GM19467 (cell line): Measurements from ENCODE around the gene BCL11B.
"Not testable (repeated sequence)": the region's sequence is repeated elsewhere in the genome, so short reads cannot be mapped to it uniquely, and the experiment has no call there.

Experiments
- ATAC-seq: cut with Tn5 transposase; IDR thresholded peaks from one replicate; pipeline ENCODE4 v1.9.1; 2021; ENCODE audit warnings: mild to moderate bottlenecking, moderate library complexity; ENCODE audit not compliant: unreplicated experiment

Gene BCL11B

DNA sequence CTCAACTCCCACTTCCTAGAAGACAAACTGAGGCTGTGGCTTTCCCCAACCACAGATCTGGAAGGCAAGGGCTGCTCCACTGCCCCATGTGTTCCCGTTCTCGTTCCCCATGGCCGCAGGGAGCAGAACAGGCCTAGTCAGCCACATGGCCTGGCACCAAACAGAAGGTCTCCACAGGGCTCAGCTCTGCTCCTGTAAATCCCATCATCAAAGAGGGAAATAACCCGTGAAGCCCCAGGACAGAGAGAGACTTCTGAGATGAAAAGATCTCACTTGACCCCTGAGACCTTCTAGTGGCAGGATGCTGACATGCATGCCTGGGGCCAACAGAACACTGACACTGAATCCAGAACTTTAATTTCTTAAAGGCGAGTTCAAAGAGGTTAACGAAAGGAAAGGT lies 68.9 kb downstream of the BCL11B start:
- ATAC-seq: no peak

DNA sequence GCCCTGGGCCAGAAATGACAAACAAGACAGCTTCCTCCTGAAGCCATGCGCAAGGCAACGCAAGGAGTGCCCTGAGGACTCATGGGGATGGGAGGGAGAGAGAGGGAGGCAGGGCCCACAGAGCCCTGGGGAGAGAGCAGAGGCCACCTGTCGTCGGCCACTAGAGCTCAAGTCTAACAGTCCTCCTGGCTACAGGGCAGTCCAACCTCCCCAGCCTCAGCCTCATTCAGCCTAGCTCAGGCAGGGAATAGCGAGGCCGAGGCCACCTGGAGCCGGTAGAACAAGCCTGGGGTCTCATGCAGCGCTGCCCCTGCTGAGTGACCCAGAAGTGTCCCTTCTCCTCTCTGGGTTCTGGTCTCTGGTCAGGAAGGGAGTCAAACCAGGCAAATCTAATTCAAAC lies 69.5 kb downstream of the BCL11B start:
- no peak for ATAC-seq

DNA sequence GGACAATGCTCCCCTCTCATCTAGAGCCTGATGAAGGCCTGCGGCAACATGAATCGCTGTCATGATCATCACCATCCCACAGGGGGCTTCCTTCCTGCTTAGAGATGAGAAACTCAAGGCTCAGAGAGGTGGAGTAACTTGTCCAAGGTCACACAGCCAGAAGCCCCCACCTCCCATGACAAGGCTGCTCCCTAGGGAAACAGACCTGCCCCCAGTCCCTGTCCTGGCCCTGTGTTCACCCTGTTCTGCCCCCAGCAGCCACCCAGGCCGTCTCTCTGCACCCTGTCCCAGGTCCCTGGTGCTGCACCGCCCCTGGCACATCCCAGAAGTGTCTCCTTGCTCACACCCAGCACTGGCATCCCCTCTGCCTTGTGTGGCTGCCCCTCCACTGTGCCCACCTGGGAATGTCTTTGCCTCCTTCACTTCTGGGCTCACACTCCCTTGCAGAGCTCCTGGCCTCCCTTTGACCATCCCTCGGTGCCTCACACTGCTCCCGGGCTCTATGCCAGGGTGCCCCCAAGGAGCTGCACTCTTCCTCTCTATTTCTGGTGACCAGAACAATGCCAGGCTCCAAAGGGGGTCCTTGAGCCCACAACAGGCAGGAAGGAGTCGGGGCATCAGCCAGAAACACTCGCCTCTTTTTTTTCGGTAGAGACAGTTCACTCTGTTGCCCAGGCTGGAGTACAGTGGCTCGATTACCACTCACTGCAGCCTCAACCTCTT lies 70.5 kb downstream of the BCL11B start:
- ATAC-seq: no peak

DNA sequence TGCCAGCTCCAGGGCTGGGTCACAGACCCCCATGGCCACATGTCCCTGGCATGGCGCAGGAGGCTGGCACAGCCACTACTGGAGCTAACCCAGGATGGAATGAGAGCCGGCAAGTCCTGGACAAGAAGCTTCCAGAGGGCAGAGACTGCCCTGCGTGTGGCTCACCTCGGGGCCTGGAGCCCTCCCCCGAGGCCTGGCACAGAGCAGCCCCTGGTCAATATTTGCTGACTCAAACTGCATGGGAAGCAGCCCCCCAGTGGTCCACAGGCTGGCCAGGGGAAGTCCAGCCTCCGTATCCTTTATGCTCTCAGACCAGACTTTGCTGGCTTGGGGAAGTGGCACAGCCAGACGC lies 71.4 kb downstream of the BCL11B start:
- ATAC-seq: no peak

DNA sequence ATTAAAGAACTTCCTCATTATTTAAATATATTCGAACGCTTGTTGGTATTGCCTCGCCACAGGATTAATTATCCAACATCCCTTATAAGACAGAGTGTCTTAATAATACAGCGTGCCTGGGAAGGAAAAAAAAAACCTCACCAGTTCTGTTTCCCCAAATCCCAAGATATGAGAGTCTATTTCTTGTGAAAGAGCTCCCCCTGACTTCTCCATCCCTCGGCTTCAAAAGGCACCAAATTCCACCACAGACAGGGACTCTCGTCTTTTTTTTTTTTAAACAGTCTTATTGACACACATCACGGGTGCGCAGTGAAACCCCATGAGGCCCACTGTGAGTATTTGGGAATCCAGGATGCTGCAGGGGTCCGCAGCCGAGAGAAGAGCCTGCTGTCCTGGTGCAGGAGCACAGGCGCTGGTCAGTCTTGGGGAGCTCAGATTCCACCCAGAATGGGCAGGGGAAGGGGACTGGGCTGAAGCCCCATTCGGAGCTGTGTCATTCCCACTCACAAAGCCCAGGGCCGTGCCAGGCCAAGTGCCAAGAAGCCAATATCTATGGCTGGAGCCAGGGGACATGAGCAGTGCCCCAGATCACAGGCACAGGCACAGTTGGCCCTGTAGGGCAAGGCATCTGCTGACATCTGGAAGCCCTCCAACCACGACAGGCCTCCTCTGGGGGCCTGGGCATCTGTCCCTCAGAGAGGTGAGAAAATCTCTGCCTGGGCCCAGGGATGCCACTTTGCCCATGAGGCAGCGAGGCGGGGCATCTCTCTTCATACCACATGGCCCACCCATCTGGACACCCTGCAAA lies 71.9 kb downstream of the BCL11B start:
- no peak for ATAC-seq

DNA sequence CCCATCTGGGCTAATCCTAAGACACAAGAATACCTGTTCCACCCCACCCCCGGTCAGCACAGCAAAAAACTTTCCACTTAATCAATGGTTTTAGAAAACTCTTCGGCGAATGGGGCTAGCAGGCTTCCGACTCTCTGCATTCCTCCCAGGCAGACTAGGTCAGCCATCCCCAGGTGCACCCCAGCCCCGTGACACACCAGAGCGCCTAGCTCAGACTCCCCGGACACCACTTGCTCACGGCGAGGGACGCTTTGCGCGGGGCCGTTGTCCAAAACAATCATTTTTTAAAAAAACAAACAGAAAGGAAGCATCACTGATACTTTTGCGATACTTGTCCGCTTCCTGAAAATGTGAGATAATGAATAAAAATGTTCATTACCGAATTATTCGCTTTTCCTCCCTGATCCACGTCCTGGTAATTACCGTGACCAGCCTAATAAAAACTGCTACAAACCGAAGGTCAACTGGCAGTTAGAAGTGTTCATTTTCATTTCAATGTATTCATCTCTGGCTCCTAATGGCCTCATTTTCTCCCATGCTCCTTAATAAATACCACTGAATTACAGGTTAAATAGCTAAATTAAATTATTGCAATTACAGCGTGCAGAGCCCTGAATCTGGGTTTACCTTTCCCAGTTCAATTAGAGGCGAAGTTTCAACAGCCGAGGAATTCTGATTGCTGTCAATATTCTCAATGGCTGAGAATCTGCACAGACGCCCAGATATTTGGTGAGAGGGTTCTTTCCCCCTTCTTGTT lies 73.1 kb downstream of the BCL11B start:
- no peak for ATAC-seq

DNA sequence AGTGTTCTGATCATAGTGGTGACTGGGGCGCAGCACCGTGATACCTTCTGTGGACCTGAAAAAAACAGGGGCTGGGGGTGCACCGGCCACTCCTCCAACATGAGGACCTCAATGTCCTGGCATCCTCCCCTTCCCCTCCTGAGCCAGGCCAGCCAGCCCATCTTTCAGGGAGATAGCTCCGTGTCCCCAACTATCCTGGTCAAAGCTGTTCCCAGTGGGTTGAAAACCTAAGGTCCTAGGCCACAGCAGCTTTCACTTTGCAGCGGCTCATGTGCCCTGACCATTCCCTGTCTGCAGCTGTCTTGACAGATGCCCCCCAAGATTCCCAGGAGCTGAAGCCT lies 75.7 kb downstream of the BCL11B start:
- no peak for ATAC-seq

DNA sequence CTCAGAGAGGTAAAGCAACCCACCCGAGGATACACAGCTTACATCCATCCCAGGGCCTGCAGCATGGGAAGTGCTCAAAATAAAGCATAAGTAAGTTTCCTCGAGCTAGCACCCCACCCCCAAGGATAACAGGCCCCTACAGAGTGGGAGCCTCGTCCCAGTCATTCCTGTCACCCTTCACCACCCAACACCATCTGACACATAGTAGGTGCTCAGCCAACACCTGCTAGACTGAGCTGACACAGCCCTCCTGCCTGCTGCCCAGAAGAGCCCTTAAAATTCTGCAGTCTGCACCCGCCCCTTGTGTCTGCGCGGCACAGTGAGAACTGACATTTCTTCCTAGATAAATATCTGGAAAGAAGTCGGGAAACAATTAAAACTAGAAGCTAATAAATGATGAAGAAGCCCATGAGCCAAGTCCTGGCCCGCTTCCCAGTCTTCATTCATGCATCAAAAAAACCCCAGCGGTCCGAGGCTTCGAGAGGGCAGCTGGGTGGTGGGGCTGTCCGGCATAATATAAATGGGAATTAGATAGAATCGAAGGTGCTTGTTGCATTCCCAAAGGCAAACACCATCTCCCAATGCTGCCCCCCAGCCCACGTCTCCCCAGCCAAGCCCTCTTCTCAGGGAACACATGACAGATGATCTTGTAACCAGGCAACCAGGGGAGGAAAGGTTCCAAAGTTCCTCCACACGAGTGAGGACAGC lies 76.2 kb downstream of the BCL11B start:
- ATAC-seq: no peak

DNA sequence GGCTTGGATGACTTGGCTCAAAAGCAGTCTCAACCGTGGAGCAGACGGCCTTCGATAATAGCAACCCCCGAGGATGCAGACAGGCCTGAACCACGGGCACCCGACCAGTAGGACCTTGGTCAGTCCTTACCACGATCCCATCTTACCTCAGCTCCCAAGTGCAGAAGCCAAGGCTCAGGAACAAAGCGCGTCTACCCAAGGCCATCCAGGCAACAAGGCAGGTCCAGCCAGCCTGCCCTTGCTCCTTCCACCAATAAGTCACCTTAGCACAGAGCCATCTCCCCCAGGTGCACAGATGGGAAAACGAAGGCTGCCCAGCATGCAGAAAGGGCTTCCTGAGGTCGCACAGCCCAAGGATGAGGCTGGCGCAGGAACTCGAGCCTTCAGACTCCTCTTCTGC lies 77.3 kb downstream of the BCL11B start:
- ATAC-seq: no peak

DNA sequence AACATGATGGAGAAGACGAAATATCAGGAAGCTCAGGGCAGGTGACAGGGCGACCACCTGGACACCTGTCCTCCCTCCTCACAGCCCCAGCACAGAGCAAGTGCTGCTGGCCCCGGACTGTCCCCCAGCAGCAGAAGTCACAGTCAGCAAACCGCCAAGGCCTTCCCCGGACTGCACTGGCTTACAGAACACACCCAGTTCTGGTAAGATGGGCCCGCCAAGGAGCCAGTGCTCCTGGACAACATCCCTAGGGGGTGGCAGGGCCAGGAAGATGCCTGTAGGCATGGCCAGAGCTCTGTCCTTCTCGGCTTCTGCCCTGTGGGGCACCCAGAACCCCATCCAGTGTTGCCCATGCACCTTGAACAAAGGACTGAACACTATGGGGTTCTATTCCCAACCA lies 77.9 kb downstream of the BCL11B start:
- no peak for ATAC-seq

DNA sequence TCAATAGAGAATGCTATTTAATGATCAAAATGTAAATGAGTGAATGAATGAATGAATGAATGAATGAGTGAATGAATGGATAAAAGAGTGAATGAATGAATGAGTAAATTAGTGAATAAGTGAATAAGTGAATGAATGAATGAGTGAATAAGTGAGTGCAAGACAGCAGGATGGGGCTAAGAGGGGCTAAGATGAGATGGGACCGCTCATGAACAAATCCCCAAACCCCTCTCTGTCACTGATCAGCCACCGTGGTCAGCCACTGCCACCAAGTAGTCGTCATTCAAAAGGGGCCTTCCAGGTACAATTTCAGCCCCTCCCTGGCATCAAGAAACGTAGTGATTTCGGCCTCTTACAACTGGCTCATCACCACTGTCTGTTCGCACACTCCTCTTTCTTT lies 79.2 kb downstream of the BCL11B start:
- no peak for ATAC-seq

DNA sequence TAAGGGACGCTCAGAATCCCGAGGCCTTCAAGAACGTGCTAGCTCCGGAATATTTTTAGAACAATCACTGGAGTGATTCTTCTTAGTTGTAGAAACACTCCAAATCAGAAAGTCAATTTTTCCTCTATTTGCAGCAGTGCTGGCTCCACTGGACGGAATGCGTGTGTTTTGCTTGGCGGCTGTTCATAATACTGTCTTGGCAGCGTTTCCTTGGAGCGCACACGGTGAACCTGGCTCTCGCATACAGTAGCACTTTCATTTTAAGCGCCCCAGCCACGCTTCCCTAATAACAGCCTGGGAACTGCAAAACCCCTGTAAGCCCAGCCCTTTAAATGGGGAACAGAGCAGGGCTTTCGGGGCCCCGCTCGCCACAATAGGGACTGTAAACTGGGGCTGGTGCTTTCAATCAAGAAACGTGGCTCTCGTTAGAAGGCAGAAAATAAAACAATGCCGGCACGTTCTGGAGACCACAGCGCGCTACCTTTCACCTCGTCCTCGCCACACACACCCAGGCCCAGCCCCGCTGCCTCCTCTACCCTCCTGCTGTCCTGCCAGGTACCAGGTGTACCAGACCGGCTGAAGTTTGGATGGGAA lies 79.9 kb downstream of the BCL11B start:
- ATAC-seq: no peak

DNA sequence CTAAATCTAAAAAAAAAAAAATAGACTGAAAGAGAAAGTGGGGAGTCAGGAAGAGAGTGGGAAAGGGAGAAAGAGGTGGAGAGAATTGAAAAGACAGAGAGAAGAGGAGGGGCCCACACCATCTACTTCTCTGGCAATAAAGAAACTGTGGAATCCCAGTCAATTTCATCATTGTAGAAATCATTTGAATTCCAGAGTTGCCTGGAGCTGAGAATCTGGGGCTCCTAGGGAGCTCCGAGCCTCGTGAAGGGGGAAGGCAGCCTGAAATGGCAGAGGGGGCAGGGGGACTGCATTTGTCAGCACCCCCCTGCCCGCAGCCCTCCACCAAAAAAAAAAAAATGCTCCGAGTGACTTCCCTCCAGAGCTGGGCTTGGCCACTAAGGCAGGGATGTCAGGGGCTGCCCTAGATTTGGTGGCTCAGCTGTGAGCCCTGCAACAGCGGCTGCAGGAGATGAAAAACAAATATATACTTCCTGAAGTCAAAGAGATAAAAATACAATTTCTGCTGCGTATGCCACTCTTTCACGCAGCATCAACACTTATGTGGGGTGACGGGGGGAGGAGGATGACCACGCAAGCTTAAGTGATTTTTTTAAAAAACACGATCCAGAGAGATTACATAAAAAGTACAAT lies 80.5 kb downstream of the BCL11B start:
- ATAC-seq: no peak

DNA sequence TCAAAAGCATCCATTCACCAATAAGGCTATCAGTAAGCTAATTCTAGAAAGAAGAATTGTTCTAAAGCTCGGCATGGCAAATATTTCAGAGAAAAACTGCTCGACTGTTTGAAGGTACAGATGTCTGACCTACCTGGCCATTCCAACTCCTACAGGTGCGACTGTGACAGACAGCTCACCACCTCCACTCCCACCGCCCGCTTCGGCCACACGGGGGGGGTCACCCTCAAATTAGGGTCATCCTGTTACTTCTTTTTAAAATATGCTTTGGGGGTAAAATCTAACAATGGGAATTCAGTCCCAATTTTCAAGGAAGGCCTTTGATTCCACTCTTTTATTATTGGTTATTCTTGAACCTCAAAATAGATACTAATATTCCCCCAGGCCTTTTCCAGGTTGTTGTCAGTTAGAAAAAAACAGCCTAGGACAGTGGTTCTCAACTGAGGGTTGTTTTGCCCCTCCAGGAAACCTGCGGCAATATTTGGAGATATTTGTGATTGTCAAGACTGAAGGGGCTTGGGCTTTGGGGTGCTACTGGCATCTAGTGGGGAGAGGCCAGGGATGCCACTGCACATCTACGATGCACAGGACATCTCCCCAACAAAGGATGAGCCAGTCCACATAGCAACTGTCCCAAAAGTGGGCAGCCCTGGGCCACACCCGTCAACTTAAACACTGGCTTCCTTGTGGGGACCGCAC lies 81.2 kb downstream of the BCL11B start:
- ATAC-seq: no peak

DNA sequence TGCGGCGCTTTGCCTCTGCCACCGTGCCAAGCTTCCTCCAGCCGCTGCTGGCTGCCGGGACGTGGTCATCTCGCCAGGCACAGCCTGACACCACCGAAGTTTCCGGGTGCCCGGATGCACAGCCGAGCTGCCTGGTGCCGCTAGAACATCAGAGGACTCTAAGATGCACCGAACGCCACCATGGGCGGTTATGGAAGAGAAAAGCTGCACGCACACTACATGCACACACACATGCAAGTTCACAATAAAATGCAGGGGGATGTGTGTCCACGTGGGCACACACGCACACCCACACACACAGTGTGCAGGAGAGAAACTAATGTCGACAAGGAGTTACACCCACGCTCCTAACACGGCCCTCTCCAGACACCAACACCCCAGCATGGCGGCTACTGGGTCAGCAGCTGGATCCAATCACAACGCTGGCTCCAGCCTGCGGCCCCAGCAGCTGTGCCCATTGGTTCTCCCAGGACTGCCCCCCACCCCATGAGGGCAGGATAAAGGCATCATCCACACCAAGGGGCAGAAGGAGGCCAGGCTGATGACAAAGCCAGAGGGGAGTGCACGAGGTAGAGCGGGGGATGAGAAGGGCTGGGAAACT lies 82.7 kb downstream of the BCL11B start:
- no peak for ATAC-seq

DNA sequence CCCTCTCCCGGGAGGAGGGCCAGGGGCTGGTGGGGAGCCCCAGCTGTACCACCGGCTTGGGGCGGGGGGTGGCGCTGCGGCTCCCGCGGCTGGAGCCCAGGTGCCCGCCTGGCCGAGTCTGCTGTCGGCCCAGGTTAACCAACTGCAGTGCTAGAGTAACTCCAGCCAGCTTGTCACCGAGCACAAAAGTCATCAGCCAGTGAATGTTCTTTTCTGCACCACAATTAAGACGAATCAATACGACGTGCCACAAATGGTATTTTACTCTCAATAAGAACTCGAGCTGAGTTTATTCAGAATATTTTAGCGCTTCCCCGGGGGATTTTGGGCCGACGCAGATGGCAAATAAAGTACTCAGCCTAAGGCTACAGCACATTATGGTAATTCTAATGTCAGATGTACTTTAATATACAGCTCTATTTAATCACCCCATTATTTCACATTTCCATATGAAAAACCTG lies 83.2 kb downstream of the BCL11B start:
- no peak for ATAC-seq

DNA sequence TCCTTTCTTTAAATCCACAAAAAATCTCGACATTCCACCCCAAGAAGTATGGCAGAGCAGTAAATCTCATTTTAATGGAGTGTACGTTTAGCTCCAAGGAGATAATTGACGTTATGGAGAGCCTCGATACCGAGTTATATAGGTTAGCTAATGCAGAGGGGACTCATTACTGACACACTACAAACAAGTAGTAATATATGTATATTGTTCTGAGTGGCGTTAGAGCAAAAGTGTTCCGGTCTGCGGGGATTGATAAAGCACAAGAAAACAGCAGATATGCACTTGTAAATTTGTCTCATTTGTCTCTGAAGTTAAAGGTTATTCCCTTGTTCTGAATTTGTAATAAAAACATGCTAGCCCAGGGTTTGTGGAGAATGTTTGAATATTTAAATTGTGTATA lies 84.1 kb downstream of the BCL11B start:
- ATAC-seq: no peak

DNA sequence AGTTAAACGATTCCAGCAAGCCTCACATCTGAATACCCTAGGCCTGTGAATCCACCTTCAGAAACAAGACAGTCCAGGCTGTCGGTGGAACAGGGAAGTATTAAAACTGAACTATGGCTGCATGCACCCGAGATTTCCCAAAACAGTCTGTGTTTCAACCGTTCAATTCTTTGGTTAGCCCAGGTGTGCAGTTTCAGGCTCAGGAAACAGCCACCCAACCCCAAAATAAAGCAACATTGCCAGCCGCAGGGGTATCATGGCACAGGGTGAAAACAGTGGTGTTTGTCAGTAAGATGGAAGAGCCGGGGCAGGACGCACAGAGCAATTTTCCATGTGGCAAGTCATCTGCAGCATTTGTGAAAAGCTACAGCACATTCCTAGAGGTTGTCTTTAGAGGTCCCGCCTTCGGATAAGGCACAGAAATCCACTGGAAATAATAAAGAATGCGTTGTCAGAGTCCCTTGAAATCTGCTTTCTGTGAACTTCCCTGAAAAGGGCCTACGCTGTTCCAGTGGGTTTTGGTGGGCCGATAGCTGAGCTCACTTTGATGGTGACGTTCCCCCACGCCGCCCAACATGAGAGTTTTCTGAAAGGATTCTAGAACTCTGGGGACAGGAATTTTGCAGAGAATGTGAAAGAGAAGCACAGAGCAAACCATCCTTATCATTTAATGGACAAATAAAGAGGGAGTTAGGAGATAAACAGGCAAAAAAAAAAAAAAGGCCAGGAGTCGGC lies 84.9 kb downstream of the BCL11B start:
- ATAC-seq: no peak

DNA sequence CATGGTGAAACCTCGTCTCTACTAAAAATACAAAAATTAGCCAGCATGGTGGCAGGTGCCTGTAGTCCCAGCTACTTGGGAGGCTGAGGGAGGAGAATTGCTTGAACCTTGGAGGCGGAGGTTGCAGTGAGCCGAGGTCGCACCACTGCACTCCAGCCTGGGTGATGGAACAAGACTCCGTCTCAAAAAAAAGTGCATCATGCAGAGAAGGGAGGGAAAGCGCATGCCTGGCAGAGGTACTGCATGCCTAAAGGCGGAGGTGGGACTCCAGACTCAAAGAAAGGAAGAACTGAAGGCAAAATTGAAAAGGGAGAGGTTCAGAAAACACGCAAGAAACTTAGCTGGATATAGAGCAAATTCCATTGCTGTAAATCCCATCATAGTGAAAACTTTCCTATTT lies 85.7 kb downstream of the BCL11B start:
- ATAC-seq: not testable (repeated sequence)
